H9 (cell line): ENCODE results near the gene VWC2. TPM values are rescaled to one million over a fixed set of nuclear protein-coding genes. Genes with fewer than 3 reads are reported as not detected.

Experiments
- DNase-seq: peaks from one replicate; pipeline ENCODE4 v3.0.0-alpha.2; 2017
- H2AFZ ChIP-seq: one replicate; pipeline ENCODE4 v1.6.1; 2013; ENCODE audit warnings: mild to moderate bottlenecking, low read length, control low read depth, moderate library complexity
- H2AK5ac ChIP-seq: 2 replicates; pipeline ENCODE4 v1.6.1; 2013; ENCODE audit warnings: low read length, control low read depth, mixed read lengths; ENCODE audit not compliant: insufficient read length
- H2BK120ac ChIP-seq: one replicate; pipeline ENCODE4 v1.6.1; 2013; ENCODE audit warnings: low read depth, mild to moderate bottlenecking, low read length, control low read depth, inconsistent platforms; ENCODE audit not compliant: poor library complexity, severe bottlenecking
- H2BK12ac ChIP-seq: 2 replicates; pipeline ENCODE4 v1.6.1; 2013; ENCODE audit warnings: low read length, control low read depth, mixed read lengths, low read depth; ENCODE audit not compliant: insufficient read length
- H2BK15ac ChIP-seq: 2 replicates; pipeline ENCODE4 v1.6.1; 2013; ENCODE audit warnings: low read depth, low read length, control low read depth
- H2BK20ac ChIP-seq: one replicate; pipeline ENCODE4 v1.6.1; 2013; ENCODE audit warnings: low read depth, mild to moderate bottlenecking, low read length, control low read depth, inconsistent platforms; ENCODE audit not compliant: poor library complexity, severe bottlenecking
- H2BK5ac ChIP-seq: 2 replicates; pipeline ENCODE4 v1.6.1; 2013; ENCODE audit warnings: low read length, control low read depth, mixed read lengths; ENCODE audit not compliant: insufficient read length
- H3K14ac ChIP-seq: 2 replicates; pipeline ENCODE4 v1.6.1; 2013; ENCODE audit warnings: low read length, control low read depth; ENCODE audit not compliant: insufficient read depth
- H3K18ac ChIP-seq: 2 replicates; pipeline ENCODE4 v1.6.1; 2013; ENCODE audit warnings: low read depth, mild to moderate bottlenecking, mixed read lengths, low read length, control low read depth; ENCODE audit not compliant: insufficient read length
- H3K23ac ChIP-seq: 2 replicates; pipeline ENCODE4 v1.6.1; 2013; ENCODE audit warnings: low read length, control low read depth, mixed read lengths, low read depth; ENCODE audit not compliant: insufficient read length
- H3K23me2 ChIP-seq: 2 replicates; pipeline ENCODE4 v1.6.1; 2013; ENCODE audit warnings: low read depth, mild to moderate bottlenecking, mixed read lengths, low read length, control low read depth; ENCODE audit not compliant: insufficient read length, poor library complexity, severe bottlenecking
- H3K27ac ChIP-seq: 2 replicates; pipeline ENCODE4 v1.5.1; 2013; ENCODE audit warnings: low read length, control low read depth, mixed read lengths, low read depth; ENCODE audit not compliant: insufficient read length
- H3K27me3 ChIP-seq: 2 replicates; pipeline ENCODE4 v1.6.1; 2013; ENCODE audit warnings: low read length, control low read depth, inconsistent platforms; ENCODE audit not compliant: insufficient read depth
- H3K4ac ChIP-seq: 2 replicates; pipeline ENCODE4 v1.6.1; 2013; ENCODE audit warnings: low read depth, mild to moderate bottlenecking, control low read depth, inconsistent platforms, low read length, moderate library complexity
- H3K4me1 ChIP-seq: 2 replicates; pipeline ENCODE4 v1.6.1; 2013; ENCODE audit warnings: low read length, control low read depth, inconsistent platforms; ENCODE audit not compliant: insufficient read depth
- H3K4me2 ChIP-seq: 2 replicates; pipeline ENCODE4 v1.6.1; 2013; ENCODE audit warnings: low read length, control low read depth, mixed read lengths; ENCODE audit not compliant: insufficient read length, insufficient read depth
- H3K56ac ChIP-seq: 2 replicates; pipeline ENCODE4 v1.6.1; 2013; ENCODE audit warnings: low read depth, mild to moderate bottlenecking, mixed read lengths, low read length, control low read depth; ENCODE audit not compliant: insufficient read length
- H3K79me1 ChIP-seq: 2 replicates; pipeline ENCODE4 v1.6.1; 2013; ENCODE audit warnings: low read depth, mild to moderate bottlenecking, moderate library complexity, low read length, control low read depth, inconsistent platforms; ENCODE audit not compliant: insufficient read depth, poor library complexity, severe bottlenecking
- H3K79me2 ChIP-seq: 2 replicates; pipeline ENCODE4 v1.6.1; 2013; ENCODE audit warnings: low read length, control low read depth, inconsistent platforms; ENCODE audit not compliant: insufficient read depth
- H3K9ac ChIP-seq: 2 replicates; pipeline ENCODE4 v1.6.1; 2013; ENCODE audit warnings: low read length, control low read depth, mixed read lengths; ENCODE audit not compliant: insufficient read length; ENCODE audit errors: extremely low read depth
- H3K9me3 ChIP-seq: one replicate; pipeline ENCODE4 v1.6.1; 2013; ENCODE audit warnings: low read depth, low read length, inconsistent platforms; ENCODE audit not compliant: control insufficient read depth
- H3T11ph ChIP-seq: one replicate; pipeline ENCODE4 v1.6.1; 2013; ENCODE audit warnings: mild to moderate bottlenecking, low read length, control low read depth, inconsistent platforms
- H4K20me1 ChIP-seq: one replicate; pipeline ENCODE4 v1.6.1; 2013; ENCODE audit not compliant: control insufficient read depth, insufficient read length, insufficient read depth
- H4K5ac ChIP-seq: 2 replicates; pipeline ENCODE4 v1.6.1; 2013; ENCODE audit warnings: low read depth, mild to moderate bottlenecking, mixed read lengths, low read length, control low read depth; ENCODE audit not compliant: insufficient read length
- H4K8ac ChIP-seq: replicated peaks from 2 replicates; pipeline ENCODE4 v1.6.1; 2013; ENCODE audit warnings: low read length, control low read depth, mixed read lengths, low read depth; ENCODE audit not compliant: insufficient read length
- H4K91ac ChIP-seq: 2 replicates; pipeline ENCODE4 v1.6.1; 2013; ENCODE audit warnings: low read depth, mild to moderate bottlenecking, moderate library complexity, mixed read lengths, low read length, control low read depth; ENCODE audit not compliant: insufficient read length
- H3K27ac Mint-ChIP-seq, 3 experiments: 2 replicates in 2 of 3; 3 replicates in 1 of 3; pipeline ENCODE4 v1.8.0; 2020 to 2021; ENCODE audit warnings: mixed read lengths in 3 of 3, mild to moderate bottlenecking in 1 of 3, moderate library complexity in 1 of 3
- H3K27me3 Mint-ChIP-seq: 2 replicates; pipeline ENCODE4 v1.8.0; 2021; ENCODE audit warnings: low read depth, mild to moderate bottlenecking, moderate library complexity, mixed read lengths
- H3K36me3 Mint-ChIP-seq, 3 experiments: 2 replicates in 2 of 3; 3 replicates in 1 of 3; pipeline ENCODE4 v1.8.0; 2020 to 2021; ENCODE audit warnings: low read depth in 3 of 3, mixed read lengths in 3 of 3; ENCODE audit not compliant: insufficient read depth in 1 of 3
- H3K4me1 Mint-ChIP-seq, 2 experiments: 2 replicates each; pipeline ENCODE4 v1.8.0; 2020; ENCODE audit warnings: mixed read lengths in 2 of 2
- H3K4me3 Mint-ChIP-seq, 2 experiments: 2 replicates in 1 of 2; 3 replicates in 1 of 2; pipeline ENCODE4 v1.8.0; 2020 to 2021; ENCODE audit warnings: mild to moderate bottlenecking in 2 of 2, mixed read lengths in 2 of 2, moderate library complexity in 1 of 2
- H3K9me3 Mint-ChIP-seq, 2 experiments: 2 replicates in 1 of 2; 3 replicates in 1 of 2; pipeline ENCODE4 v1.8.0; 2020; ENCODE audit warnings: mild to moderate bottlenecking in 2 of 2, mixed read lengths in 2 of 2, moderate library complexity in 1 of 2
- CTCF ChIP-seq: fragments of 200-600 bp; sonication (generic); conservative IDR thresholded peaks from 3 replicates; pipeline ENCODE4 v1.8.0; 2021; ENCODE audit warnings: antibody characterized with exemption, mild to moderate bottlenecking
- total RNA-seq: library from RNA; stranded (reverse); gene quantifications from 2 replicates; pipeline ENCODE4 v1.2.1, GENCODE V29; 2021

The VWC2 gene
- total RNA-seq, 1 experiment from 2014 or later, result 0.02 TPM

- no peak for DNase-seq
- Histone ChIP-seq H3K14ac (no peak overlapping the region), H4K5ac (no peak overlapping the region), H3T11ph (no peak overlapping the region), H3K27me3 (no peaks in the 10 kb centered on the region), H3K56ac (no peak overlapping the region), H2BK12ac (no peak overlapping the region), H3K18ac (no peak overlapping the region), H3K9me3 (no peaks in the 10 kb centered on the region), H3K4ac (no peak overlapping the region), H2BK5ac (no peak overlapping the region), H4K91ac (no peak overlapping the region), H3K23ac (no peak overlapping the region), H2BK15ac (no peak overlapping the region), H3K79me2 (no peaks in the 10 kb centered on the region), H3K27ac (no peak overlapping the region), H3K79me1 (no peaks in the 10 kb centered on the region), H2AFZ (no peak overlapping the region), H3K23me2 (no peaks in the 10 kb centered on the region), H3K4me2 (no peak overlapping the region), H3K4me1 (no peaks in the 10 kb centered on the region; the same call in 1 of the 2 replicates), H2BK120ac (no peak overlapping the region), H2BK20ac (no peak overlapping the region), H4K20me1 (no peaks in the 10 kb centered on the region), H4K8ac (no peak overlapping the region), H3K9ac (no peak overlapping the region), H2AK5ac (no peak overlapping the region)
- Mint-ChIP-seq H3K36me3 (no peaks in the 10 kb centered on the region), H3K4me1 (peaks cover 21 to 23% of the 10 kb centered on the region in 2 experiments), H3K27ac (no peak overlapping the region), H3K9me3 (no peaks in the 10 kb centered on the region), H3K4me3 (no peak overlapping the region), H3K27me3 (no peaks in the 10 kb centered on the region)
- no peak for TF ChIP-seq CTCF
Observed at GRCh38 chr7:49821181-49821580, 47.7 kb downstream of the VWC2 start.
